ENCODE measurements around the gene HOXB7.

Gene HOXB7

GRCh38 chr17:48574505-48575065 lies 36.2 kb downstream of the HOXB7 start:
- in situ Hi-C loops (cut with HindIII; ENCODE audit: low pct_ligation_motif_present, low sequenced_read_pairs), result no loop called here
- DNase-seq, result no peak
- no peak overlapping the region for H3K27ac ChIP-seq
- peak overlapping the region; percentile 13 for H3K4me3 ChIP-seq (ENCODE audit: low read depth, low read length)
- H3K36me3 ChIP-seq (replicated peaks), result no peaks in the 10 kb centered on the region
- TF ChIP-seq CTCF (IDR thresholded peaks at IDR 0.05; ENCODE audit: low read depth, low read length, missing control alignments), result no peak
- peaks cover 92% of the 10 kb centered on the region for H3K27me3 ChIP-seq (replicated peaks)

GRCh38 chr17:48571826-48572417 lies 38.9 kb downstream of the HOXB7 start:
- H3K27me3 ChIP-seq (replicated peaks), result peaks cover 95% of the 10 kb centered on the region
- no peak for DNase-seq
- H3K27ac ChIP-seq, result no peak overlapping the region

GRCh38 chr17:48571024-48571818 lies 39.6 kb downstream of the HOXB7 start:
- peak overlapping the region; percentile 3 for H3K4me3 ChIP-seq (ENCODE audit: low read depth, low read length)
- no peak overlapping the region for H3K27ac ChIP-seq
- no peak for TF ChIP-seq CTCF (IDR thresholded peaks at IDR 0.05; ENCODE audit: low read depth, low read length, missing control alignments)
- no peaks in the 10 kb centered on the region for H3K36me3 ChIP-seq (replicated peaks)
- H3K27me3 ChIP-seq (replicated peaks), result peaks cover 96% of the 10 kb centered on the region
- in situ Hi-C loops (cut with HindIII; ENCODE audit: low pct_ligation_motif_present, low sequenced_read_pairs), result no loop called here
- no peak for DNase-seq

More at GRCh38 chr17:48571826-48572417, 38.9 kb downstream of the HOXB7 start:
- no peak for TF ChIP-seq CTCF (IDR thresholded peaks at IDR 0.05; ENCODE audit: low read depth, low read length, missing control alignments)
- H3K4me3 ChIP-seq (ENCODE audit: low read depth, low read length), result no peak overlapping the region
- in situ Hi-C loops (cut with HindIII; ENCODE audit: low pct_ligation_motif_present, low sequenced_read_pairs), result no loop called here
- H3K36me3 ChIP-seq (replicated peaks), result no peaks in the 10 kb centered on the region

GRCh38 chr17:48570325-48571023 lies 40.3 kb downstream of the HOXB7 start:
- Histone ChIP-seq H3K4me3 (ENCODE audit: low read depth, low read length) (peak overlapping the region; percentile 22), H3K27ac (no peak overlapping the region), H3K36me3 (replicated peaks) (no peaks in the 10 kb centered on the region), H3K27me3 (replicated peaks) (peaks cover 97% of the 10 kb centered on the region)
- no peak for TF ChIP-seq CTCF (IDR thresholded peaks at IDR 0.05; ENCODE audit: low read depth, low read length, missing control alignments)
- in situ Hi-C loops (cut with HindIII; ENCODE audit: low pct_ligation_motif_present, low sequenced_read_pairs), result no loop called here
- DNase-seq, result no peak

- Histone ChIP-seq H3K27ac (no peak overlapping the region), H3K36me3 (replicated peaks) (no peaks in the 10 kb centered on the region), H3K4me3 (ENCODE audit: low read depth, low read length) (no peak overlapping the region), H3K27me3 (replicated peaks) (peaks cover 98% of the 10 kb centered on the region)
- DNase-seq, result no peak
- TF ChIP-seq CTCF (IDR thresholded peaks at IDR 0.05; ENCODE audit: low read depth, low read length, missing control alignments), result no peak
- in situ Hi-C loops (cut with HindIII; ENCODE audit: low pct_ligation_motif_present, low sequenced_read_pairs), result no loop called here
These were observed 41.0 kb downstream of the HOXB7 start for GRCh38 chr17:48569674-48570324.
